Pons (tissue), 1 donor: ENCODE data around the gene HMGN5.

Experiments used
- DNase-seq: peaks from one replicate; pipeline ENCODE4 v3.0.0-alpha.2; 2016; ENCODE audit warnings: low spot score

The HMGN5 gene, protein sequence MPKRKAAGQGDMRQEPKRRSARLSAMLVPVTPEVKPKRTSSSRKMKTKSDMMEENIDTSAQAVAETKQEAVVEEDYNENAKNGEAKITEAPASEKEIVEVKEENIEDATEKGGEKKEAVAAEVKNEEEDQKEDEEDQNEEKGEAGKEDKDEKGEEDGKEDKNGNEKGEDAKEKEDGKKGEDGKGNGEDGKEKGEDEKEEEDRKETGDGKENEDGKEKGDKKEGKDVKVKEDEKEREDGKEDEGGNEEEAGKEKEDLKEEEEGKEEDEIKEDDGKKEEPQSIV

DNA sequence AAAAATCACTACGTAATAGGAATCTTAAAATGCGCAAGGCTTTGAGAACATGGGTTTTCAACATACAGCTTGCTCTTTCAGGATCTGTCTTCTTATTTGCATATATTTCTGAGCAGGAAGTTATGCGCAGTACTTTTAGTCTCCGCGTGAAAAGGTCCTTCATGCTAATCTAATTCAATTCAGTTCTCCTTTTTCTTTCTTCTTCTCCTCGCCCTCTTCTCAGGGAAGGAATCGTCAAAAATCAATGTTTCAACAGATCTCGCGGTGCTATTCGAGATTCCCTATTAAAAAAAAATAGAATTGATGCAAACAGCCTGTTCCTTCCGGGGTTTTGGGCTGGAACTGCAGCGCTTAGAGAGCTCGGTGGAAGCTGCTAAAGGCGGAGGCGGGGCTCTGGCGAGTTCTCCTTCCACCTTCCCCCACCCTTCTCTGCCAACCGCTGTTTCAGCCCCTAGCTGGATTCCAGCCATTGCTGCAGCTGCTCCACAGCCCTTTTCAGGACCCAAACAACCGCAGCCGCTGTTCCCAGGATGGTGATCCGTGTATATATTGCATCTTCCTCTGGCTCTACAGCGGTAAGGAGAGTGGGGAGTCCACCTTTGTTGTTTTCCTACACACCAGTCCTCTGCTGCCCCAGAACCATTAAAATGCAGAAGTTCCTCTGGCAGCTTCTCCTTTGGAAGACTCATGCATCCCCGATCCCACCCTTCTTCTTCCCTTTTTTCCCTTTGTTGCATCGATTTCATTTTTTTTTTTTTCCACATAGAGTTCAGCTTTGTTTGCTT, at the start of gene HMGN5, which contains the start of gene SH3BGRL:
Gene HMGN5 (minus strand): TSS at position 243 of the 785 bp plus-strand sequence. CDS start 80,364 bp downstream, outside the sequence.
Gene SH3BGRL (plus strand): TSS at position 432 of the 785 bp plus-strand sequence. CDS start 99 bp downstream, at position 531.
- peak; percentile 79 for DNase-seq

DNA sequence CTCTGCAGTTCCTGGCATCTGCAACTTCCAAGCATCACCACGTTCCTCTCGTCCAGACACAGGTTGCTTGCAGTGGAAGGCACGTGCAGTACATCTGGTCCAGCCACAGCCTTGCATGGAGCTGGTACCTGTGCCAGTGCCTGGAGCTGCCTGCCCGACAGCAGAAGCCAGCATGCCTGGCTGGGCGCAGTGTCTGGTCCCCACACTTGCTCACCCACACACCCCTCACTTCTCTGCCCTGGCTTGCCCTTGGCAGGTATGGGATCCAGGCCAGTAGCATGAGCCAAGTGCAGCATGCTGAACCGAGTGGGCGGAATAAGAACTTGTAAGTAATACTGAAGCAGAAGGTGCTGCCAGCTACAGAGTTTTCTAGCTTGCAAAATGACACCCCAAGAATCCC, 40.0 kb upstream of the HMGN5 start:
- no peak for DNase-seq

GRCh38 chrX:81240701-81241331, 39.1 kb upstream of the HMGN5 start:
- DNase-seq: no peak

DNA sequence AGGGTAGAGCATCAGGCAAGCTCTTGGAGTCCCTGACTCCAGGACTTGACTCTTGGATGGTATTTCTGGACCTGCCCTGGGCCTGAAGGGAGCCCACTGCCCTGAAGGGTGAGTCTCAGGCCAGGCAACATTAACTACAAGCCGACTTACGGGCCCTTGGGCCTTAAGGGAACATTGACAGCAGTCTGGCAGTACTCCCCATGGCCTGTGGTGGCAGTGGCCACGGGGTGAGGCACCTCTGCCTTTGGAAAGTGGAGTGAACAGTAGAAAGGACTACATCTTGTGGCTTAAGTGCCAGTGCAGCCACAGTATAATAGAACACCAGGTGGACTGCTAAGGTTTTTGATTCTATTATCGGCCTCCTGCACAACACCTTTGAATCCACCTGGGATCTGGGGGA, 36.5 kb upstream of the HMGN5 start:
- no peak for DNase-seq

GRCh38 chrX:81237516-81237915, 35.8 kb upstream of the HMGN5 start:
- no peak for DNase-seq

DNA sequence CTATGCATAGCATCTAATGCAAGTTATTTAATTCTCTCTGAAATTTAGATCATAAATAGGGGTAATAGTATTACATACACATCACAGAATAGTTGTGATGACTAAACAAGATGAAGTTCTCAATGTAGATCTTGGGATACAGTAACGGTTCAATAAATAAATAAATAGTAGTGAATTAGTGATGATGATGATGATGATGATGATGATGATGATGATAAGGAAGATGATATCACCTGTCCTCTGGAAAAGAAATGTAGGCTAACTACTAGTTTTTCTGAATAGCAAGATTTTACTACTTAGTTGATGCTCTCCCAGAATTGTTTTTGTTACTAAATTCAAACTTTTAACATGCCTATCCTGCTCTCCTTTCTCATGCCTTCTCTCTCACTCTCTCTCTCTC, 30.5 kb upstream of the HMGN5 start:
- no peak for DNase-seq

- no peak for DNase-seq
These were observed 29.8 kb upstream of the HMGN5 start for GRCh38 chrX:81231476-81231875.

DNA sequence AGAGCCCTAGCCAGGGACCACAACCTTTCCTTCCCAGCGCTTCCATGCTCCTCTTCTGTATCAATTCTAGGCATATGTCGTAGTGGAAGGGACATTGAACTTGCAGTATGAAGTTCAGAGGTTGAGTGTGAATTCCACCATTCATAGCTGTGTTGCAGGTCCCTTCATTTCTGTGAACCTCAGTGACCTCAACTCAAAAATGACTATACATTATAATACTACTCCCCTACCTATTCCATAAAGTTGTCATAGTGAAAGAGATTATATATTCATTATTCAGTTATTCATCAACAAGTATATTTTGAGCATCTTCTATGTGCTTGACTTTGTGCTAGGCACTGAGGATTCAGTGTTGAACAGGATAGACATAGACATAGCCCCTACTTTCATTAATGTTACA, 28.2 kb upstream of the HMGN5 start:
- DNase-seq: no peak

DNA sequence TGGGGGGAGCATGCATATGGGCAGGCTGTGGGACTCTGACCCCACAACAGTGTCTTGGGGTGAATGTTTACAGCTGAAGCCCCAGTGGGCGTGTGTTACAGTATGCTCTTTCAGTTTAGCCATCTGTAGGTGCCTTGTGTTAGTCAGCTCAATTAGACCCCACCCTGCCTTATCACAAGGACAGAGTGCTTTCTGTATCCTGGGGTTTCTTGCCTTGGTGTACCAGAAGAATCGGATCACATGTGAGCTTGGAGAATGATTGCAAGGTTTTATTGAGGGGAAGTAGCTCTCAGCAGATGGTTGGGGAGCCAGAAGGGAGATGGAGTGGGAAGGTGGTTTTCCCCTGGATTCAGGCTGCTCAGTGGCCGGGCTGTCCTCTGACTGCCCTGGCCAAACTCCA, 27.5 kb upstream of the HMGN5 start:
- DNase-seq: no peak

- no peak for DNase-seq
These were observed 14.0 kb upstream of the HMGN5 start for GRCh38 chrX:81215685-81216084.

DNA sequence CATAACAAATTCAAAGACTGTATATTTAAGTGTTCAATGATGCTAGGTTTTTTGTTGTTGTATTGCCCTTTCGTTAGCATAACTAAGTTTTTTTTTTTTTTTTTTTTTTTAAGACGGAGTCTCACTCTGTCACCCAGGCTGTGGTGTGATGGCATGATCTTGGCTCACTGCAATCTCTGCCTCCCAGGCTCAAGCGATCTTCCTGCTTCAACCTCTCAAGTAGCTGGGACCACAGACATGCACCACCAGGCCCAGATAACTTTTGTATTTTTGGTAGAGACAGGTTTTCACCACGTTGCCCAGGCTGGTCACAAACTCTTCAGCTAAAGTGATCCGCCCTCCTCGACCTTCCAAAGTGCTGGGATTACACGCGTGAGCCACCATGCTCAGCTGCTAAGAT, 7.2 kb upstream of the HMGN5 start:
- DNase-seq: no peak

DNA sequence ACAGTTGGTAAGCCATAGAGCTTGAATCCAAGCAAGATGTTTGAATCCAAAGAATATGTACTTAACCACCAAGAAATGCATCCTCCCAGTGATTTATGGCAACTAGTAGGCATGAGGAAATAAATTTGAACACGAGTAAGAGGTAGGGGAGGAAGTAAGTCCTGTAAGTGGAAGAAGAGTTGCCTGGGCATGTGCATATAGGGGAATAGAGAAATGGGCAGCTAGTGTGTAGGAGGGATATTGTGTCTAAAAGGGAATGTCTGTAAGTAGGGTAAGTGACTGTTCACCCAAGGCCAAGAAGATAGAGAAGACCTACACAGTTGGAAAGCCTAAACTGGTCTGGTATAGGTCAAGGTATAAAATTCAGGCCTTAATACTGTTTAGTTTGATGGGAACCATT, 4.8 kb upstream of the HMGN5 start:
- DNase-seq: no peak

DNA sequence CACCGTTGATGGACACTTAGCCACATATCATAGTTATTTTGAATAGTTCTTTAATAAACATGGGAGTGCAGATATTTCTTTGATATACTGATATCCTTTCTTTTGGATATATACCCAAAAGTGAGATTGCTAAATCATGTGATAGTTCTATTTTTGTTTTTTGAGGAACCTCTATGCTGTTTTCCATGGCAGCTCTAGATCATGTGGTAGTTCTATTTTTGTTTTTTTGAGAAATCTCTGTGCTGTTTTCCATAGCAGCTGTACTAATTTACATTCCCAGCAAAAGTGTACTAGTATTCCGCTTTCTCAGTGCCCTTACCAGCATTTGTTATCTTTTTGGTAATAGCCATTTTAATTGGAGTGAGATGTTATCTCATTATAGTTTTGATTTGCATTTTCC, 3.8 kb upstream of the HMGN5 start:
- DNase-seq: no peak

- no peak for DNase-seq
These were observed 1.2 kb upstream of the HMGN5 start for GRCh38 chrX:81202943-81203342.

- no peak for DNase-seq
These were observed 725 bp upstream of the HMGN5 start for GRCh38 chrX:81202456-81202819.

GRCh38 chrX:81201071-81201470, 642 bp downstream of the HMGN5 start:
- peak; percentile 19 for DNase-seq

DNA sequence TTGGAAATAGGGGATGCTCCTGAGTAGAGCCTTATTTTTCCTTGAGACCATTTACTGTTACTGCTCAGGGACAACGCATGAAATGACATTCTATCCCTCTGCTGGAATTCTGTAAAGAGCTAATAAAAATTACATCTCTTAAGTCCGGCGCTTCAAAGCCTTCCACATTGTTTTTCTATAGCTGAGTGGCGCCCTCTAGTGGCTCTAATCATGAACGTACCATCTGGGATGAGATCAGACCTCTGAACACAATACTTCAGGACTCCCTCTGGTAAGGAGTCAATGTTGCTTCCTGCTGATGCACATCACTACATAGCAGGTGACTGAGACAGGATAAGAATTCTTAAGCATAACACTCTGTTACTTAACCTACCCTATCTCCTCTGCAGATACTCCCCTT, 6.0 kb downstream of the HMGN5 start:
- DNase-seq: peak; percentile 51

DNA sequence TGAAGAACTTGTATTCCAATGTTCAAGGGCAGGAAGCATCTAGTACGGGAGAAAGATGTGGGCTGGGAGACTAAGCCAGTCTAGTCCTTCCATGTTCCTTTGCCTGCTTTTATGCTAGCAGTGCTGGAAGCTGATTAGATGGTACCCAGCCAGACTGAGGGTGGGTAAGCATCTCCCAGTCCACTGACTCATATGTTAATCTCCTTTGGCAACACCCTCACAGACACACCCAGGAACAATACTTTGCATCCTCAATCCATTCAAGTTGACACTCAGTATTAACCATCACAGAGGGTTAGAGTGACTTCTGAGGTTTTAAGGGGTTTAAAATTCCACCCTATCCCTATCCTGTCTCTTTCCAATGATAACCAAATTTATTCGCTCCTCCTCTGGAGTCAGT, 6.5 kb downstream of the HMGN5 start:
- no peak for DNase-seq

GRCh38 chrX:81174286-81174685, 27.4 kb downstream of the HMGN5 start:
- peak; percentile 43 for DNase-seq

GRCh38 chrX:81168391-81168790, 33.3 kb downstream of the HMGN5 start:
- no peak for DNase-seq

- peak; percentile 89 for DNase-seq
These were observed 80.0 kb downstream of the HMGN5 start for GRCh38 chrX:81121513-81122363.

DNA sequence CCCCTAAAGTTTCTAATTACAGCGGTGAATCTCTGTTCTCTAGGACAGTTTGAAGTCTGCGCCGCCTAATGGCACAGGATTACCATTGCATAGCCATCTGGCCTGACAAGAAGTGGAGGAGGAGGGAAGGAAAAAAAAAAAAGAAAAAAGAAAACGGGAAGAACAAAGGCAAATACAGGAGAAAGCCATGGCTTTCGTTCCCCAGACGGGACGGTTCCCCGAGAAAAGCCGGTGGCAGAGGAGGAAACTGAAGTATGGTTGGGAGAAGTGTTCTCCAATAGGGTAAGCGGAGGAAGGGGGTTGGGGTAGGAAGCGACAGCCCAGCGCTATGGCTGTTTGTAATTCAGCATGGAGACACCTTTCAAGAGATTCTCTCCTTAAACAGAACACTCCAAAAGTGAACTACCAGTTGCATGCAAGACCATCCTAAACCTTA, 80.8 kb downstream of the HMGN5 start:
- peak; percentile 81 for DNase-seq
